CD4-positive, alpha-beta T cell treated with Interleukin-15 for 1 hour (primary cell): ENCODE results near the gene RAB39B.

Experiments used
- DNase-seq: peaks from one replicate; pipeline ENCODE4 v3.0.0-alpha.2; 2020

Gene RAB39B

DNA sequence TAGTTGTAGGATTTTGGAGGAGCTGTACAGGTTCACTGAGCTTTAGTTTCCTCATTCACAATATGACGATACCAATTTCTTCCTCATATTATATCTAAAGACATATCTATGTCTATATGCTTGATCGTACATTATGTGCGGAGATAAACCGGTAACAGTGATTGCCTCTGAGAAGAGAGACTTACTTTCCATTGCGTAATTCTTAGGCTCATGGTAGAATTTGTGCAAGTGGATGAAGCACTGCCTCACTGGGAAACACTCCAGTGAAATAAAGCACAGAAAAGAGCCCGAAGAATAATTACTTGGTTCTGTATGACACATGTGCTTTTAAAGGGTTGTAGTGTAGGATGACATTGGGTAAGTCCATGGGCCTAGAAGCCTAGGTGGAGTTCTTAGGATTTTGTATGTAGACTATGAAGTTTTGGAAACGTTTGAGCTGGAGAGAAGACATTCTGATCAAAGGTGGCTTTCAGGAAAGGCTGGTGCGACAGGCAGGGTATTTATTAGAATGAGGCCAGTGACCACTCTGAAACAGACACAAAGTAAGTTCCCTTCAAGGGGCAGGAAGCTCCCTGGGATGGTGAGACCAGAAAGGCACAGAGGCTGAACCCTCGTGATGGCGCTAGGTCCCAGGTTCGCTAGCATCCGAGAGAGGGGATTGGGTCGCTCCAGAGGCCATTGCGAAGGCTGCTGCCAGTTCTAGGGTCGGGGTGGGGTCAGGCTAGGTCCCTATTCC lies 48.7 kb downstream of the RAB39B start:
- DNase-seq = no peak

DNA sequence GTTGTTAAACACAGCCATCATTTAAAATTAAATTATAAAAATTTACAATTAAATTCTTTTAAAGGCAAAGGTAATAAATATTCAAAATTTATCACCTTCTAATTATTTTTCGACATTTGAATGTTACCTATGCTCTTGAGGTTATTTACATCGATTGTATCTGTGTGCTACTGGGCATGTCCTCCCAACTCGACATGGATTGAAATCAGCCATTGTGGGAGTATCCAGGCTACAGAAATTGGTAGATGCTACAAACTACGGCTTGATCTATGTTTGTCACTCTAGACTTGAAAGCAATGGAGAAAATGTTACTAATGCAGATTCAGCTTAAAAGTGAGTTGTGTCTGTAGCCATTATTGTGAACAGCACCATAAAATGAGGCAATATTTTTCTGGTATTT lies 50.6 kb downstream of the RAB39B start:
- DNase-seq = no peak

DNA sequence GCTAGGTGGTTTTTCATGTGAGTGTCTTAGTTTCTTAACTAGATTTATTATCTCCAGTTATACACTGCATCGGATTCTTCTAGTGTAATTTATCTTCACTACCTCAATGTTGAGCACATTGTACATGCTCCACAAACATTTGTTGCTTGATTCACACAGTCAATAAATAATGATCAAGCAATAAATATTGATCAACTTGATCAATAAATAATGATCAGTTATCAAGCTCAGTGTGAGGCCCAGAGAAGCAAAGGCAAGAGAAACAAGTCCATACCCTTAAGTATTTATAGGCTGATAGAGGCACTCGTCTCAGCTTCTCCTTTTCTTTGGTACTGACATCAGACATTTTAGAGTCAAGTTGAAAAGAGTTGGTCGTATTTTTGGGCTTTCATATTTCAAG lies 53.1 kb downstream of the RAB39B start:
- DNase-seq = no peak
